ENCODE data around the gene PACSIN1.
A peak's percentile ranks its signal among the peaks of the same experiment; 100 is the strongest.

The PACSIN1 gene

DNA sequence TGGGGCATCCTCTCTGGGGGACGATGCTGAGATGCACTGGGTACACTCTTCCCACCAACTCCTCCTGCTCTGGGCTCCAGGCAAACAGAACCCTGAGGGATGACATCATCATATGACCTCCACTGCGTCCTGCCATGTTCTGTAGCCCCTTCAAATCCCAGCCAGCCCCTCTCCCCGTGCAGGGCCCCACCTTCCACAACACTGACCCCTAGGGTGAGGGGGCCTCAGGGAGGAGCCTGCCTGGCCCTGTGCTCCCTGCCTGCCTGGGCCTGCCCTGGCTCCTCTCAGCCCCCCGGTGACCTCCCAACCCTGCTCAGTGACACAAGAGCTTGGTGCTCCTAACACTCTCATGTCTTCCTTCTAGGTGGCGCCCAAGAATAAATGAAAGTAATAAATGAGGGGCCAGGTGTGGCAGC lies 99.9 kb downstream of the PACSIN1 start:
- DNase-seq: no peak

GRCh38 chr6:34566830-34567546 lies 101.1 kb downstream of the PACSIN1 start:
- DNase-seq: no peak

DNA sequence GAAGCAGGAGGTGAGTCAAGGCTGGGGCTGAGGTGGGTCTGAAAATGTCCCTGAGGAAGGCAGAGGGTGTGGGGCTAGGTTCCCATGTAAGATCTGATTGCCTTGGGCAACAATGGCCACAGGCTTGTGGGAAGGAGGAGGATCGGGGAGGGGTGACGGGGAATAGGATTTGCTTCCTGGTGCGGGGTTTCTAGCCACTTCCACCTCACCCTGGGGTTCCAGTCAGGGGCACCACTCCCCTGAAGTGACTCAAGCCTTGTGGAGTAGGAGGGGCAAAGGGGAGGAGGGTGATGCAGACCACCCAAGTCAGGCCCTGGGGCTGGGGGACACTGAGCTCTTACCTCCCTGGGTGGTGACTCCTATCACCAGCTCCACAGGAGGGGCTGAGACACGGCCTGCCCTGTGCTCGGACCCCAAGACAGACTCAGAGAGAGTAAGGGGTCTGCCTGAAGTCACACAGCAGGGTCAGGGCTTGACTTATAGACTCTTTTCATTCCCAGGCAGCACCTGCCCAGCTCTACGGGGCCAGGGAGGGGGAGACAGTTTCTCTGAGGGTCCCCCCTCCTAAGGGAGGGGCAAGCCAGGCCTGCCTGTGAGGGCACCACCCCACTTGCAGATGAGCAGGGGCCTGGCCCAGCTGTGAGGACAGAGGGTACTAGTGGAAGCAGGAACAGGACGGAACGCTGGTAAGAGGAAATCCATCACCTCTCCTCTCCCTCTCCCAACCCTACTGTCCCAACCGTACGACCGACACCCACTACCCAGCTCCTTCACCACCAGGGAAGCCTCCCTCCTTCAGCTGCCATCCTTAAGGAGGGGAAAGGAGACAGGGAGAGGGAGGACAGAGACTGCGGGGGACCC lies 102.7 kb downstream of the PACSIN1 start:
- no peak for DNase-seq

GRCh38 chr6:34569361-34569973 lies 103.6 kb downstream of the PACSIN1 start:
- no peak for DNase-seq

- DNase-seq: no peak
These were observed 104.4 kb downstream of the PACSIN1 start for GRCh38 chr6:34570066-34570833.

- no peak for DNase-seq
These were observed 105.5 kb downstream of the PACSIN1 start for GRCh38 chr6:34571388-34571787.

GRCh38 chr6:34572021-34572420 lies 106.1 kb downstream of the PACSIN1 start:
- DNase-seq: no peak

- DNase-seq: no peak
These were observed 106.7 kb downstream of the PACSIN1 start for GRCh38 chr6:34572585-34572984.

- DNase-seq: no peak
These were observed 107.8 kb downstream of the PACSIN1 start for GRCh38 chr6:34573567-34574183.

DNA sequence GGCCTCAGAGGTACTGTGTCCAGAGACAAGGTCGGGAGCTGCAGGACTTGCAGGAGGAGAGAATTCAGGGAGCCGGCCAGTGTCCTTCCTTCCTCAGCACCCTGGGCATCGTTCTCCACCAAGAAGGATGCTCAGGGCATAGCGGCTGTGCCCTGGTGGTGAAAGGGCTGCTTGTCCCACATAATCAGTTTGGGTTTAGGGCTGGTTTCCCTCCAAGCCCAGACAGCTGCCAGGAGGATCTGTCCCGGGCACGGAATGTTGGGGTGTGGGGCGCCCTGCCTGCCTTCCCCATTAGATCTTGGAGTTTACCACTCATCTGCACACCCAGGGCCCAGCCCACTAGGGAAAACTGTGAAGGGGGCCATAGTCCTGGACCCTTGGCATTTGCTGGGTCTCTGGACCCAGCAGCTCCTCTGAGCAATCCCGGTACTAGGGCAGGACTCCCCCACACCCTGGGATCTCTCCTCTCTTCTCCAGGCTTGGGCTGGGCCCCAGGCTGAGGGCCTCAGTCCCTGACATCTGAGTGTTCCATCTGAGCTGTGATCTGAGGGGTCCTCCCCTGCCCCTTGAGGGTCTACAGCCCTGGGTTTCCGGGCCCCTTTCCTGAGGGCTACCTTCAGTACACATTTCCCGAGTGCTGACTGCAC lies 108.9 kb downstream of the PACSIN1 start:
- no peak for DNase-seq

DNA sequence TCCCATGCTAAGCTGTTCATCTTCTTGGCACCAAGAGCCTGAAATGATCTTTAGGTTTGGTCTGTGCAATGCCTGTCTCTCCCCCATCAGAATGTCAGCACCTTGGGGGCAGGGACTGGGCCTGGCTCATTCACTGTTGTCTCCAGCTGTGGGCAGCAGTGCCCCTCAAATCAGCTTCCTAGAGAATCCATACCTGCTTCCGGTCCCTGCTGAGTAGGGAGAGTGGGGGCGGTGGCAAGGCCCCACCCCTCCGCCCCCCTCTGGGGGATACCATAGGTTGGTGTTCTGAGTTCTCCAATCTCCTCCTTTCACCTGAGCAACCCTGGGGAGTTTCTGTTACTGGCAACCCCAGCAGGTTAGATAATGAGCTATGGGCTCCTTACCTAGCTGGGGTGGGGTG lies 109.5 kb downstream of the PACSIN1 start:
- DNase-seq: no peak

DNA sequence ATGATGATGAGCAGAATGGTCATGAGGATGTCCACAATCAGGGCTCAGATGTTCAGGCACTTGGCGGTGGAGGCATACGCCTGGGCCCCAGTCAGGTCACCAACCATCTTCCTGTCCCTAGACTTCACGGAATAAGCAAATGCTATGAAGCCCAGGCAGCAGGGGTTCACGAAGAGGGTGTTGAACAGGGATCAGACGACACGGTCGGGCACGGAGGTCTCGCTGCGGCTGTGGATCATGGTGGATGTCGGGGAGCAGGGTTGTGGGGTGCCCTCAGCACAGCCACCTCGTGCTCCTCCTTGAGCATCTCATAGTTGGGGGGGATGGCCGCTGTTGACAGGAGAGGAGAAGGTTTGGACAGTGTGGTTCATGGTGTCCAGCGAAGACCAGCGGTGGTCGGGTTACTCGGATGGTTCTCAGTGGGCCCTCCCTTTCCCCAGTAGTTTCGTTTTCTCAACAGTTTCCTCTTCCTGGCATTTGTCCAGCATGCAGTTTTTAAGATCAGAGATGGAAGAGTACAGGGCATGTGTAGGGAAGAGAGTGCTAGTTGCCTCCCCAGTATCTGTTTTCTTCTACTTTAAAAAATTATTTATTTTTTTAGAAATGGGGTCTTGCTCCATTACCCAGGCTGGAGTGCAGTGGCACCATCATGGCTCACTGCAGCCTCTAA lies 110.5 kb downstream of the PACSIN1 start:
- DNase-seq: no peak

DNA sequence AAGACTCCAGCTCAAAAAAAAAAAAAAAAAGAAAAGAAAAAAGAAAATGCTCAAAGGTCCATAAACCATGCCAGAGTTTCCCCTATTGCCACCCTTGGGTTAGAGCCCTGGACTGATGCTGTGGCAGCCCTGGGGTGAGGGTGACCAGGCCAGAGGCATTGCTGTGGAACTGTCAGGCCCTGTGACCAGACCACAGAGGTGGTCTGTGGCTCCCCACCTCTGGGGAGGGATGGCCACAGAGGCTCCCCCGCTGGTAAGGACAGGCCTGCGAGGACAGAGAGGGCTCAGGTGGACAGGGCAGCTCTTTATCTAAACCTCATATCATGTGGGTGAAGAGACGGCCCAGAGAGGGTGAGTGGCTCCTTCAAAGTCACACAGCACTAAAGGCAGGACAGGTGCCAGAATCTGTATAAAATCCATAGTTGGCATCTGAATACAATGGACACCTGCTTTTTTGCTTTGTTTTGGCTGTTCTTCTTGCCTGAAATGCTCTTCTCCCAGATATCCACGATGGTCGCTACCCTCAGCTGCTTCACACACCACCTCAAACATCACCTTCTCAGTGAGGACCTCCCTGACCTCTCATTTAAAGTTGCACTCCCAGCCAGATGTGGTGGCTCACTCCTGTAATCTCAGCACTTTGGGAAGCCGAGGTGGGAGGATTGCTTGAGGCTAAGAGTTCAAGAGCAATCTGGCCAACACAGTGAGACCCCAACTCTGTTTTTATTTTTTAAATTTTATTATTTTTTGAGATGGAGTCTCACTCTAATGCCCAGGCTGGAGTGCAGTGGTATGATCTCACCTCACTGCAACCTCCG lies 112.8 kb downstream of the PACSIN1 start:
- DNase-seq: no peak

- DNase-seq: no peak
These were observed 115.1 kb downstream of the PACSIN1 start for GRCh38 chr6:34580707-34581560.

DNA sequence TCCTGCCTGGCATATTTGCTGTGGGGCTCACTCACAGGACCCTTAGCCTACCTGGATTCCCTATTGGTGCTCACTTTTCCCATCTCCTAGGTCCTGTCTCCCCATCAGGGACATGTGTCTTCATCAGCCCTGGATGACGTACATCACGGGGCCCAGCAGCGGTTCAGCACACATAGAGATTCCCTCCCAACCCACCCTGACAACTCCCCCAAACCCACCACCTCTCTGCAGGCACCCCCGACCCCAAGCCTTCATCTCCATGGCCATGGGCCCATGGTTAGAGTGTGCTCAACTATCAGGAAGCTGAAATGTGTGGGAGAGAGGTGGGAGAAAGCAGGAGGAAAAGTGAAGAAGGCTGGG lies 115.7 kb downstream of the PACSIN1 start:
- DNase-seq: no peak

DNA sequence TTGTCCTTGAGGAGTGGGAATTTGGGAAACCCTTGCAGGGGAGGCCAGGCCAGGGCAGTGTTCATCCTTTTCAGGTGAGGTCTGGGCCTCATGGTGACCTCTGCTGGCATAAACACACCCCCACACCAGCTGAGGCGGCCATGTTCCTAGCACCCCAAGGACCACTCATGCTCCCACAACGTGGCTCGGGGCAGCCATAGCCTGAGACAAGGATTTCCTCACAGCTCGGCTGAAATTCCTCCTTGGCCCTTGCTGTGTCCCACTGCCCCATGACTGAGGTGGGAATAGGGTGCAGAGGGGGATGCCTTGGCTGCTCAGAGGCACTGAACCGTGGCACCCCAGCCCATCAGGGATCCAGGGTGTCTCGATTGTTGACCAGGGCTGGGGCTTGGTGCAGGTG lies 117.6 kb downstream of the PACSIN1 start:
- peak; percentile 19 for DNase-seq

DNA sequence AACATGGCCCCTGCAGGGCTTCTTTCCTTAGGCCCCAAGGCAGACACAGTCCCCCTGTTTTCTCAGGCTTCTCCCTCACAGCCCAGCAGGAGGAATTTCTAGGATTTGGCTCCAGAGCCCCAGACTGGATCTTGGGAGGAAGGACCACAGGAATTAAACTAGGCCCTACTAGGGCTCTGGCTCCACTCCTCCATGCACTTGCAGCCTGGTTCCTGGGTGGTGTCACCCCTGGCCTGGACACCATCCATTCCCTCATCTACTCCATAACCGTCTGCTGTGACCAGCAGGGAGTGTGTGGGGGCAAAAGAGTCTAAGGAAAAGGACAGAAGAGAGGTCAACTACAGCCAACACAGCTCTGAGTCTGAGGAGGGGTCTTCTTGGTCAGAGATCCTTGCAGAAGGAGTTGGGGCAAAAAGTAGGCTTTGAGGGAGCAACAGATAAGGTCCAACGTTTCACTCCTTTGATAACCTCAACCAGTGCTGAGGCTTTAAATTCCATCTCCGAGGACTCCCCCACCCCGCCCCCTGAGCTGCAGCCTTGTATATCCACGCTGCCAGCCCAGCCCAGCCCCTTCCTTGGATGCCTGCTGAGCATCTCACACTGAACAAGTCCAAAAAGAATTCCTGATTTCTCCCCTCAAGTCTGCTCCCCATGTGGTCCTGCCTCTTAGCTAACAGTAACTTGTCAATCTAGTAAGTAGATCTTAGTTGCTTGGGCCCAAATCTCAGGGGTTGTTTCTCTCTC lies 118.2 kb downstream of the PACSIN1 start:
- no peak for DNase-seq

- no peak for DNase-seq
These were observed 118.8 kb downstream of the PACSIN1 start for GRCh38 chr6:34584694-34585093.

All from activated naive CD4-positive, alpha-beta T cell treated with anti-CD3 and anti-CD28 coated beads, Interleukin-2, amount 50 U/mL, for 16 hours (primary cell).